GM21515 (cell line): ENCODE data around the gene FAM83E.

Experiments
- ATAC-seq: cut with Tn5 transposase; IDR thresholded peaks from one replicate; pipeline ENCODE4 v1.9.1; 2021; ENCODE audit not compliant: unreplicated experiment

Gene FAM83E

GRCh38 chr19:48629297-48629598 lies 14.4 kb upstream of the FAM83E start:
- no peak for ATAC-seq

DNA sequence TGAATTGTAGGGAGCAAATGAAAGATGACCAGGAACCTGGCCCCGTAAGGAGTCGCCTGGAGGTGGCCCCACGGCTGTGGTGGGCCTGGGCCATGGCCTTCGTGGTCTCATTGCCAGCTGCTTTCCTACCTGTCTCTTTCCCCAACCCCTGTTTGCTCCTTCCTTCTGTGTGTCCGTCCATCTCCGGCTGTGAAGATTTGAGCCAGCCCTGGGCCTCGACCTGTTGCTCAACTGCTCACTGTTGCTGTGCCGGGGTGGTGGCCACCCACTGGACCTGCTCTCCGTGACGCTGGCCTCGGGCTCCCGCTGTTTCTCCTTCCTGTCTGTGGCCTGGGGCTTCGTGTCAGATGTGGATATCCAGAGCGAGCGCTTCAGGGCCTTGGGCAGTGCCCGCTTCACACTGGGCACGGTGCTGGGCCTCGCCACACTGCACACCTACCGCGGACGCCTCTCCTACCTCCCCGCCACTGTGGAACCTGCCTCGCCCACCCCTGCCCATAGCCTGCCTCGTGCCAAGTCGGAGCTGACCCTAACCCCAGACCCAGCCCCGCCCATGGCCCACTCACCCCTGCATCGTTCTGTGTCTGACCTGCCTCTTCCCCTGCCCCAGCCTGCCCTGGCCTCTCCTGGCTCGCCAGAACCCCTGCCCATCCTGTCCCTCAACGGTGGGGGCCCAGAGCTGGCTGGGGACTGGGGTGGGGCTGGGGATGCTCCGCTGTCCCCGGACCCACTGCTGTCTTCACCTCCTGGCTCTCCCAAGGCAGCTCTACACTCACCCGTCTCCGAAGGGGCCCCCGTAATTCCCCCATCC lies 13.8 kb upstream of the FAM83E start:
- ATAC-seq = no peak

DNA sequence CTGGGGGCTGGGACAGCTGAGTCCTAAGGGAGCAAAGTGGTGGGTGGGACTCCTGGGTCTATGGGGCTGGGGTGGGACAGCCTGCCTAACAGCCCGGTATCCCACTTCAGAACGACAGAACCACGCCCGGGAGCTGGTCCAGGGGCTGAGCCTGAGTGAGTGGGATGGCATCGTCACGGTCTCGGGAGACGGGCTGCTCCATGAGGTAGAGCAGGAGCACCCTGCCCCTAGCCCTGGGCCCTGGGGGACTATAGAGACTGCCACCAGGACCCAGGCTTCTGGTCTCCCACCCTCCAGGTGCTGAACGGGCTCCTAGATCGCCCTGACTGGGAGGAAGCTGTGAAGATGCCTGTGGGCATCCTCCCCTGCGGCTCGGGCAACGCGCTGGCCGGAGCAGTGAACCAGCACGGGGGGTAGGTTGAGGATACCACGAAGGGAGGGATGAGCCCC lies 13.0 kb upstream of the FAM83E start:
- no peak for ATAC-seq

DNA sequence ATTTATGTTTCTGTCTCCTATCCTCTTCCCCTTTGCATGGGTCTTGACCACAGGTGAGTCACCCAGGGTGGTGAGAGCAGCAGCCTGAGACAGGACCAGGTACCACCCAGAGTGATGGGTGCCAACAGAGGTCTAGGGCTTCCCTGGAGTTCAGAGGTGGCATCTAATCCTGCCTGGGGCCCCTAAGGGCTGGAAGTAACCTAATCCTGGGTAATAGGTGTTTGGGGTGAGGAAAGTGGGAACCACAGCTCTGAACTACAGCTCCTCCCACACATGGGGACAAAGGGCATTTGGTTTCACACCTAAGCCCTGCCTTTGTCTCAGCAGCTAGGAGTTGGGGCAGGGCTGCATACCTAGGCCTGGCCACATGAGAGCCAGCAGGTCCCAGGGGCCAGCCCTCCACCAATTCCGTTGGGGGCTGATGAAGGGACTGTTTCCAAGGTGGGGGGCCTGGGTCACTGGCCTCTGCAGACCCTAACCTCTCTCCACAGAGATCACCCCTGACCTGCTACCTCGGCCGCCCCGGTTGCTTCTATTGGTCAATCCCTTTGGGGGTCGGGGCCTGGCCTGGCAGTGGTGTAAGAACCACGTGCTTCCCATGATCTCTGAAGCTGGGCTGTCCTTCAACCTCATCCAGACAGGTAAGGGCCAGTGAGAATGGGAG lies 12.5 kb upstream of the FAM83E start:
- ATAC-seq = no peak

- ATAC-seq = no peak
These were observed 11.0 kb upstream of the FAM83E start for GRCh38 chr19:48625891-48626327.

DNA sequence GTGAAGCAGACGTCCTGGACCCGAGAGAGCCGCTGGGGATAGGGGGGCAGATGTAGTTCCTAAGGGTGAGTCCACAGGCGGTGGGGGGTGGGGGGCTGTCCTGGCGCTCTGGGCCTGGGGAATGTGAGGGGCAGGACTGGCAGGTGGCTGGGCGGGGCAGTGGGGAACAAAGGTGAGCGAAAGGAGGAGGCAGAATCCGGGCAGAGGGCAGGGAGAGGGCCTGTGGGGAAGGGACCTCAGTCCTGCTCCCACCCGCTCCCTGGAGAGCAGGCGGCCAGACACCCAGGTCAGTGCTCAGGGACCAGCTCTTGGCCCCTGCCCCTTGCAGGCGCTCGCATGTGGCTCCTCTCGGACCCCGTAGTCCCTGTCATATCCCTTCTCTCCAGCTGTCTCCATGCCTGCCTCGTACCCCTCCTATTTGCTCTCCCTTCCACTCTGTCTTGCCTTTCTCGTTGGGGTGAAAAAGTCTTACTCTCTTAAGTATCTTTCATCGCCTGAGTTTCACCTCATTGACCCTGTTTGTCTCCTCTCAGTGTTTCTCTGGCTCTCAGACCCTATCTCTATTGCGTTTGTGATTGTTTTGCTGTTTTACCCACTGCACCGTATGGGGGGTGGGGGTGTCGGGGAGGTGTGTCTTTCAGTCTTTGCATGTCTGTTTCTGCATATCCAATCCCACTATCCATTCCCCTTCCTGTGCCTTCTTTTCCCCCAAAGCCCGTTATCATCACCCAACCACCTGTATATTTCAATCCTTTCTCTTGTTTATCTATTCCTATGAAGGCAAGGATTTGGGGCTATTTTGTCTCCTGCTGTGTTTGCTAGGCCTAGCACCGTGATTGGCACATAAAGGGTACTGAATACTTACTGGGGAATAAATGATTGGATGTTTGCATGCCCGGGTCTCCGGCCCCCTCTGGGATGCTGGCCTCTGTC lies 10.2 kb upstream of the FAM83E start:
- no peak for ATAC-seq

GRCh38 chr19:48624067-48624594 lies 9.3 kb upstream of the FAM83E start:
- ATAC-seq = peak; percentile 47

- no peak for ATAC-seq
These were observed 8.7 kb upstream of the FAM83E start for GRCh38 chr19:48623556-48624066.

- peak; percentile 0 for ATAC-seq
These were observed 5.1 kb upstream of the FAM83E start for GRCh38 chr19:48619692-48620585.

GRCh38 chr19:48618916-48619691 lies 4.2 kb upstream of the FAM83E start, which contains the start of the genes RPL18 and SPHK2:
Gene RPL18 (minus strand): TSS chr19:48619178. CDS start chr19:48619143, 35 bp downstream.
Gene SPHK2 (plus strand): TSS chr19:48619506. CDS start chr19:48620515, 1,009 bp downstream.
- peak; percentile 80 for ATAC-seq

DNA sequence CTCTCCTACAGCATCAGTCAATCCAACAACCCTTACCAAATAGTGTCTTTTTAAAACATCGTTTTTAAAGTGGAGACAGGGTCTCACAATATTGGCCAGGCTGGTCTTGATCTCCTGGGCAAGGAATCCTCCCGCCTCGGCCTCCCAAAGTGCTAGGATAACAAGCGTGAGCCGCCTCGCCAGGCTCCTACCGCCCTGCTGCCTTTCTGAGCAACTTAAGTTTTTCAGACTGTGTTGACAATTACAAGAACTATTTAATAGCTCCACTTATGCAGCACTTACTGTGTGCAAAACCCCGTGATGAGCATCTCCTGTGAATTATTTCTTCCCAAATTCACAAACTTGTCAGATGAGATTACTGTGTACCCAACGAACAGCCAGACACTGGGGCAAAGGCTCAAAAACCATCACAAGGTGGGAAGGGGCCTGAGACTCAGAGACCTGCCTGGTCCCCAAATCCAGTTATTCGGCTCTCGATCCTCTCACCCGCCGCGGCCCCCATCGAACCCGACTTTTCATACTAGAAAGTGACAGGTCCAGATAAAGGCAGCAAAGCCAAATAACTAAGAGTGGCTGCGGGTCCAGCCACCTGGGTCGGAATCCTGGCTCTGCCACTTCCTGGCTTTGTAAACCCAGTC lies 3.5 kb upstream of the FAM83E start:
- peak; percentile 1 for ATAC-seq

DNA sequence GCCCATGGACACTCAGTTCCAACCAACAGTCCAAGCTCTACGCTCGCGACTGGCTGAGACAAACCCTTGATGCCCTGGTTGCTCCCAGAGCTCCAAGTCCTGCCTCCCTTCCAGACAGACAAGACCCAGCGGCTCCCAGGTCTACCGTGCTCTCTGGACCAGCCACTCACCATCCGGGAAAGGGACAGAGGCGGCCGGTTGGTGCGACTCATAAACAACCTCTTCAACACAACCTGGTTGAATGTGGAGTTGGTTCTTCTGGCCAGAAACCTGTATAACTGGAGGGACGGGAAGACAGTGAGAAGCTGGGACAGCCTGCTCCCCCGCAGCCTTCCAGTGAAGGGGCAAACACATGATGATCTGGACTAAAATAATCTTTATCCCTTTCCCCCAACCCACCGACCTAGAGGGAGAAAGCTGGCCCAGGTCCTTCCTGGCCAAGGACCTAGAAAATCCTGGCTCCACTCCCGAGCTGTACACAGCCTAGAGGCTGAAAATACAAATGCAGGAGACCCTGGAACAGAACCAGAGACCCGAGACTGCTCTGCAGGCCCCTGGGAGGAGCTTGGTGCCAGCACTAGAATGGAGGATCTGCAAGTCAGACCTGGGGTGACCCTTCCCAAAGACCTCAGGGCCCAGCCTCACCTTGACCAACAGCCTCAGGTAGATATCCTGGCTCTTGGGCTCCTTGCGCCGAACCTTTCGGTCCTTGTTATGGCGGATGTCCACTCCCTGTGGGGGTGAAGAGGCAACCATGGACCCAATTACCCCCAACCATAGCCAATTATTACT lies 2.5 kb upstream of the FAM83E start:
- no peak for ATAC-seq

GRCh38 chr19:48616491-48617056 lies 1.7 kb upstream of the FAM83E start:
- ATAC-seq = no peak

- ATAC-seq = no peak
These were observed 1.2 kb upstream of the FAM83E start for GRCh38 chr19:48616041-48616436.

GRCh38 chr19:48615231-48616040 lies 560 bp upstream of the FAM83E start:
- ATAC-seq = no peak

GRCh38 chr19:48613852-48614435 lies 932 bp downstream of the FAM83E start:
- no peak for ATAC-seq
